AG08395 (cell line): ENCODE results near the gene CTXND2.

Source experiments
- DNase-seq: peaks from one replicate; pipeline ENCODE4 v3.0.0; 2012; ENCODE audit warnings: mixed read lengths, low spot score

CTXND2 gene

GRCh38 chr1:150961756-150962155 lies 74.8 kb downstream of the CTXND2 start:
- no peak for DNase-seq
